ENCODE data around the gene TMEM145.

The TMEM145 gene

DNA sequence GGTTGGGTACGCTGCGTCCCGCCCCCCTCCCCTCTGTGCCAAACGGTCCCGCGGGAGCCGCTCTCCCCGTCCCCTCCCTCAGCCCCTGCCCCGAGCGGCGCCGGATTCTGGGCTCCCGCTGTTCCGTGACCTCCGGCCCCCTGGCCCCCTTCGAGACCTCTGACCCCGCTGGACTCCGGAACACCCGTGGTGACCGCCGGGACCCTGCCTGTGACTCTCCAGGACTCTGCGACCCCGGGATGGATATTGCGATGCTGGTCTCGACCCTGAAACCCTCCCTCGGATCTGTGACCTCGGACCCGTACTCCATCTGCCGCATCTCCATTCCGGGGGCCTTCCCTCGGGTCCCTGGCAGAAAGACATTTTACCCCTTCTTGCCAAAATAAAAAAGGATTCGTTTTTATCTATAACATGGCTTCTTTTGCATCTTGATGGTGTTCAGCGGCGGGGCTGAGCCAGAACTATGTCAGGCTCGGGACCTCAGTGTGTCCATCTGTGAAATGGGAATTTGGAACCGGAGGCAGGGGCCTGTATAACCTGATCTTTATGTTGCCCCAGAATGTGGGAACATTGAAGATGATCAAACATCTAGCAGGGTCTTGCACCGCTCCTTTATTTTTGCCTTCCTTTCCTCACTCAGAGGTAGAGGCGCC lies 11.7 kb downstream of the TMEM145 start:
- H3K4me3 ChIP-seq (ENCODE audit: low read depth, low read length), result peak overlapping the region; percentile 83
- TF ChIP-seq CTCF (IDR thresholded peaks at IDR 0.05; ENCODE audit: borderline replicate concordance, insufficient read depth, low read depth, low read length), result no peak

DNA sequence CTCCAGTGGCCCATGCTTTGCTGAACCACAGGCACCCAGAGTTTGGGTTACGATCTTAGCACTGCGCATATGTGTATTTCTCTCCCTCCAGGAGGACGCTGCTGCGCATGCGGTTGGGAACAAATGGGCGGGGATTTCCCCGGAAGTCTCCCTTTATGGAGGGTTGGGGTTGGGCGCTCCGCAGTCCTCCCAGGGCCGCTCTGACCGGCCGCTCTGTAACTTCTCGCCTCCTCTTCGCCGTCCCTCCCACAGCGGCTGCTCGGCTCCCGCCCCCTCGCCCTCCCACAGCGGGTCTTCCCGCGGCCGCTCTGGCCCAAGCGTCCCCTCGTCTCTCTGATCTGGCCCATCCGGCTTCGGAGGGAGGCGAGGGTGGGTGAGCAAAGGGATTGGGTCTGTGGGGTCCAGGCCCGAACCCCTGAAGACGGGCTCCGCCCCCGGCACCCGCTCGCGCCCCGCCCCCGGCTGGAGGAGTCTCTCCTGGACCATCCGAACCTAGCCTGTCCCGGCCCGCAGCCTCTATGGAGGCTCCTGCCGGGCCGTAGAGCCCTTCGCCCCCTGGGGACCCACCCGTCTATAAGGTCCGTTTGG lies 12.3 kb downstream of the TMEM145 start, which contains the start of gene MEGF8:
MEGF8 (plus strand) TSS at position 328 of the 588 bp plus-strand sequence. CDS start 609 bp downstream, outside the sequence.
- H3K4me3 ChIP-seq (ENCODE audit: low read depth, low read length), result peak within 1 kb of the TSS; percentile 83
- peak; percentile 82 for TF ChIP-seq CTCF (IDR thresholded peaks at IDR 0.05; ENCODE audit: borderline replicate concordance, insufficient read depth, low read depth, low read length)

- peak; percentile 37 for TF ChIP-seq CTCF (IDR thresholded peaks at IDR 0.05; ENCODE audit: borderline replicate concordance, insufficient read depth, low read depth, low read length)
- peak overlapping the region; percentile 83 for H3K4me3 ChIP-seq (ENCODE audit: low read depth, low read length)
These were observed 13.0 kb downstream of the TMEM145 start for GRCh38 chr19:42325896-42326771.

DNA sequence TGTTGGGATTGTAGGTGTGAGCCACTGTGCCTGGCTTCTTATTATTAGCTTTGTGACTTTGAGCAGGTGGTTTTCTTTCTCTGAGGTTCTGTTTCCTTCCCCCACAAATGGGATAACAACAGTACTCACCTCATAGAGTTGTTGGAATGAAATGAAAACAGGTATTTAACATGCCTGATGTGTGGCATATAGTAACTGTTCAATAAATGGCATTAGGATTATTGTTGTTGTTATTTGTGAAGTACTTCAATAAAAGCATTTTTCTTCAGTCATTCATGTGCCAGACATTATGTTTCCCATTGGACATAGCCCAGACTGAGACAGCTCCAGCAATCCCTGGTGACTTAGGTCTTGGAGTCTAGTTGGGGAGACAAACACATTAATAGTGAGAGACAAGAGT lies 13.9 kb downstream of the TMEM145 start:
- TF ChIP-seq CTCF (IDR thresholded peaks at IDR 0.05; ENCODE audit: borderline replicate concordance, insufficient read depth, low read depth, low read length), result no peak
- H3K4me3 ChIP-seq (ENCODE audit: low read depth, low read length), result no peak overlapping the region

- H3K4me3 ChIP-seq (ENCODE audit: low read depth, low read length), result no peak overlapping the region
- no peak for TF ChIP-seq CTCF (IDR thresholded peaks at IDR 0.05; ENCODE audit: borderline replicate concordance, insufficient read depth, low read depth, low read length)
These were observed 14.3 kb downstream of the TMEM145 start for GRCh38 chr19:42327381-42327780.

- H3K4me3 ChIP-seq (ENCODE audit: low read depth, low read length), result no peak overlapping the region
- TF ChIP-seq CTCF (IDR thresholded peaks at IDR 0.05; ENCODE audit: borderline replicate concordance, insufficient read depth, low read depth, low read length), result no peak
These were observed 15.0 kb downstream of the TMEM145 start for GRCh38 chr19:42328106-42328505.

All from GM12875 (cell line).